HCT116 (cell line): ENCODE measurements around the gene IFITM10. TPM values are rescaled to one million over a fixed set of nuclear protein-coding genes. Genes with fewer than 3 reads are reported as not detected.

Experiments used
- ATAC-seq: fragments of 200-7000 bp; cut with Tn5 transposase; 2 replicates; pipeline ENCODE4 v1.9.1; 2020; ENCODE audit warnings: mild to moderate bottlenecking, moderate library complexity
- BruUV-seq: library from RNA; stranded (reverse); fragments of 400-500 nt; replicated peaks from 2 replicates; lab custom pipeline; 2021; lab: Mats Ljungman, UMichigan
- CTCF ChIA-PET: fragments of 300-600 bp; sonication (Branson Sonifier 250); formaldehyde crosslinking; loops from one replicate; lab custom pipeline; 2021; ENCODE audit warnings: antibody characterized with exemption; lab: Charles Lee
- POLR2A ChIA-PET: fragments of 300-600, 350-600 bp; sonication (Branson Sonifier 250); formaldehyde crosslinking; loops from one replicate; lab custom pipeline; 2021; ENCODE audit warnings: antibody characterized with exemption; lab: Charles Lee
- RAD21 ChIA-PET, 2 experiments: fragments of 300-600 bp; sonication (Branson Sonifier 250); formaldehyde crosslinking; loops; one replicate each; lab custom pipeline; 2023; ENCODE audit warnings: low total read pairs in 2 of 2; ENCODE audit not compliant: uncharacterized antibody in 2 of 2, unreplicated experiment in 2 of 2, low non-redundant PET in 1 of 2; lab: Charles Lee
- DNase-seq: peaks from one replicate; pipeline ENCODE4 v3.0.0-alpha.2; 2010; ENCODE audit warnings: low read depth, low spot score
- H2AFZ ChIP-seq: fragments of 200-600 bp; shearing (Covaris generic), sonication (generic); 2 replicates; pipeline ENCODE4 v1.6.1; 2017; ENCODE audit warnings: low read depth, mixed run types, mixed read lengths, antibody characterized with exemption, low read length; ENCODE audit not compliant: poor library complexity, severe bottlenecking
- H3K27ac ChIP-seq: 2 replicates; pipeline ENCODE4 v1.5.1; 2012; ENCODE audit warnings: low read depth, low read length
- H3K27me3 ChIP-seq: fragments of 200-600 bp; sonication (generic); 2 replicates; pipeline ENCODE4 v1.6.1; 2016; ENCODE audit warnings: mixed run types, low read length, mixed read lengths; ENCODE audit not compliant: insufficient read depth
- H3K36me3 ChIP-seq, 2 experiments: fragments of 200-500 bp in 1 of 2; fragments of 200-600 bp in 1 of 2; sonication (Bioruptor generic) in 1 of 2; sonication (generic) in 1 of 2; 2 replicates each; pipeline versions ENCODE4 v1.5.1 to v1.6.1; 2014 to 2016; ENCODE audit warnings: low read length in 2 of 2, inconsistent platforms in 1 of 2, mixed read lengths in 1 of 2, mixed run types in 1 of 2; ENCODE audit not compliant: insufficient read depth in 2 of 2, control insufficient read depth in 1 of 2
- H3K4me1 ChIP-seq, 2 experiments: fragments of 200-600 bp in 1 of 2; sonication (generic) in 1 of 2; 2 replicates each; pipeline versions ENCODE4 v1.5.1 to v1.6.1; 2012 to 2017; ENCODE audit warnings: low read length in 2 of 2, inconsistent platforms in 1 of 2, mild to moderate bottlenecking in 1 of 2, mixed read lengths in 1 of 2, mixed run types in 1 of 2, moderate library complexity in 1 of 2; ENCODE audit not compliant: insufficient read depth in 2 of 2, control insufficient read depth in 1 of 2
- H3K4me2 ChIP-seq: fragments of 200-600 bp; sonication (generic); 2 replicates; pipeline ENCODE4 v1.6.1; 2017; ENCODE audit warnings: mixed run types, low read length, mixed read lengths
- H3K4me3 ChIP-seq, 2 experiments: fragments of 200-600 bp in 1 of 2; sonication (generic) in 1 of 2; replicated peaks in 1 of 2; 2 replicates each; pipeline ENCODE4 v1.5.1; 2011 to 2016; ENCODE audit warnings: low read length in 2 of 2, control low read depth in 1 of 2, low read depth in 1 of 2, mild to moderate bottlenecking in 1 of 2, mixed read lengths in 1 of 2, mixed run types in 1 of 2
- H3K79me2 ChIP-seq: fragments of 200-600 bp; sonication (generic); 2 replicates; pipeline ENCODE4 v1.6.1; 2017; ENCODE audit warnings: mild to moderate bottlenecking, mixed run types, low read length, moderate library complexity, mixed read lengths; ENCODE audit not compliant: insufficient read depth
- H3K9ac ChIP-seq: fragments of 200-600 bp; sonication (generic); 2 replicates; pipeline ENCODE4 v1.6.1; 2016; ENCODE audit warnings: low read length, mixed read lengths
- H3K9me2 ChIP-seq: fragments of 200-600 bp; sonication (generic), shearing (Covaris generic); 2 replicates; pipeline ENCODE4 v1.6.1; 2017; ENCODE audit warnings: mixed run types, mild to moderate bottlenecking, moderate library complexity; ENCODE audit not compliant: insufficient read depth
- H3K9me3 ChIP-seq, 2 experiments: fragments of 200-500 bp in 1 of 2; fragments of 200-600 bp in 1 of 2; sonication (Bioruptor generic) in 1 of 2; sonication (generic) in 1 of 2; 2 replicates each; pipeline ENCODE4 v1.6.1; 2014 to 2017; ENCODE audit warnings: low read length in 2 of 2, mixed read lengths in 2 of 2, inconsistent platforms in 1 of 2, low read depth in 1 of 2, mild to moderate bottlenecking in 1 of 2, mixed run types in 1 of 2, moderate library complexity in 1 of 2; ENCODE audit not compliant: control insufficient read depth in 1 of 2, insufficient read depth in 1 of 2
- H4K20me1 ChIP-seq: fragments of 200-600 bp; sonication (generic), shearing (Covaris generic); 2 replicates; pipeline ENCODE4 v1.6.1; 2017; ENCODE audit warnings: mixed run types, mild to moderate bottlenecking, moderate library complexity; ENCODE audit not compliant: insufficient read depth
- CBX3 ChIP-seq: IDR thresholded peaks from 2 replicates; pipeline ENCODE4 v1.6.1; 2012; ENCODE audit warnings: low read depth
- CTCF ChIP-seq, 3 experiments: fragments of 200-600 bp in 1 of 3; sonication (generic) in 1 of 3; IDR thresholded peaks in 2 of 3; conservative IDR thresholded peaks in 1 of 3; 2 replicates each; pipeline ENCODE4 v1.5.1; 2012 to 2017; ENCODE audit warnings: low read depth in 2 of 3, low read length in 2 of 3, antibody characterized with exemption in 1 of 3, borderline replicate concordance in 1 of 3, control low read depth in 1 of 3, mild to moderate bottlenecking in 1 of 3, mixed read lengths in 1 of 3, mixed run types in 1 of 3, moderate library complexity in 1 of 3; ENCODE audit not compliant: insufficient read depth in 1 of 3
- EGR1 ChIP-seq: IDR thresholded peaks from 2 replicates; pipeline ENCODE4 v1.6.1; 2012; ENCODE audit warnings: low read depth
- EZH2 ChIP-seq: fragments of 200-600 bp; sonication (generic); IDR thresholded peaks from 2 replicates; pipeline ENCODE4 v1.6.1; 2017; ENCODE audit warnings: antibody characterized with exemption, mixed run types
- EZH2phosphoT487 ChIP-seq: fragments of 200-600 bp; IDR thresholded peaks from 2 replicates; pipeline ENCODE4 v1.6.1; 2018; ENCODE audit warnings: antibody characterized with exemption, borderline replicate concordance
- POLR2AphosphoS5 ChIP-seq: IDR thresholded peaks from 2 replicates; pipeline ENCODE4 v1.6.1; 2011; ENCODE audit warnings: mild to moderate bottlenecking, low read depth, low read length, moderate library complexity
- RAD21 ChIP-seq: IDR thresholded peaks from 2 replicates; pipeline ENCODE4 v1.6.1; 2012; ENCODE audit warnings: low read depth, mild to moderate bottlenecking
- SRF ChIP-seq: IDR thresholded peaks from 2 replicates; pipeline ENCODE4 v1.6.1; 2012; ENCODE audit warnings: low read depth
- YY1 ChIP-seq: IDR thresholded peaks from 2 replicates; pipeline ENCODE4 v1.6.1; 2011; ENCODE audit warnings: low read length, low read depth, moderate library complexity, mild to moderate bottlenecking; ENCODE audit not compliant: insufficient replicate concordance; ENCODE audit errors: extremely low read depth
- ZFX ChIP-seq: fragments of 450-650 bp; IDR thresholded peaks from 2 replicates; pipeline ENCODE4 v1.6.1; 2017
- intact Hi-C: fragments of 100-400 bp; cut with micrococcal nuclease; formaldehyde crosslinking; loops from 2 replicates; pipeline ENCODE4 v1.10.0; 2022
- total RNA-seq: library from RNA; stranded (reverse); gene quantifications from one replicate; pipeline ENCODE4 v1.2.1, GENCODE V29; 2021; ENCODE audit not compliant: unreplicated experiment

IFITM10 gene
- total RNA-seq, 1 experiment from 2014 or later, result 1.9 TPM

- TF ChIP-seq CTCF (IDR thresholded peaks at IDR 0.05 in 2 of 3, conservative IDR thresholded peaks at IDR 0.05 in 1 of 3; ENCODE audit: borderline replicate concordance in 1 of 3, insufficient read depth in 1 of 3, low read depth in 2 of 3, low read length in 2 of 3), result peak; percentile 83 to 97 (median 87)
- TF ChIP-seq SRF, result no peak
- TF ChIP-seq EZH2phosphoT487, result no peak
Measured at GRCh38 chr11:1694064-1694845, 56.1 kb downstream of the IFITM10 start (continued).

- H3K27me3 ChIP-seq, result no peaks in the 10 kb centered on the region
- H3K36me3 ChIP-seq, result no peaks in the 10 kb centered on the region
- H2AFZ ChIP-seq, result peak overlapping the region; percentile 73
- BruUV-seq, result TSS peak; percentile 76
- RAD21 ChIA-PET, result interaction anchor here (1.0 to 2.3 kb wide), 11 partner anchors 41 to 463 kb away, joined by 4 to 63 read pairs (median 7); partner anchors contain the start of gene SYT8 (in 1 of the 2)
- peak overlapping the region; percentile 67 for H3K9ac ChIP-seq
- H4K20me1 ChIP-seq, result no peaks in the 10 kb centered on the region
- H3K4me1 ChIP-seq, result peaks cover 0 to 12% of the 10 kb centered on the region in 2 experiments; a peak in 2 of 4 replicates
- peak overlapping the region; percentile 63 for H3K27ac ChIP-seq
- TF ChIP-seq CBX3 (no peak), POLR2AphosphoS5 (peak; percentile 57), CTCF (IDR thresholded peaks at IDR 0.05 in 2 of 3, conservative IDR thresholded peaks at IDR 0.05 in 1 of 3; ENCODE audit: borderline replicate concordance in 1 of 3, insufficient read depth in 1 of 3, low read depth in 2 of 3, low read length in 2 of 3) (peak; percentile 92 to 96 (median 92)), ZFX (peak; percentile 28; the same call in 1 of the 2 replicates), RAD21 (peak; percentile 73), YY1 (peak; percentile 90), EZH2 (no peak), EGR1 (no peak)
- no peaks in the 10 kb centered on the region for H3K9me3 ChIP-seq
- intact Hi-C loops, result loop anchor here (1.0 kb wide), 4 partner anchors 41 to 463 kb away; no protein-coding TSS in a partner anchor
- peak overlapping the region; percentile 98 for H3K4me2 ChIP-seq
- DNase-seq (peak; percentile 59), ATAC-seq (peak; percentile 84)
- POLR2A ChIA-PET, result interaction anchor here (2.9 kb wide), 1 partner anchor 140 kb away, joined by 26 read pairs; no protein-coding TSS in a partner anchor
- H3K9me2 ChIP-seq, result no peaks in the 10 kb centered on the region
- CTCF ChIA-PET, result interaction anchor here (0.8 to 5.5 kb wide), 28 partner anchors 11 to 463 kb away, joined by 3 to 259 read pairs (median 6); partner anchors contain the start of genes H19, MRPL23 and SYT8
- H3K79me2 ChIP-seq, result no peaks in the 10 kb centered on the region
- H3K4me3 ChIP-seq, result peak overlapping the region; percentile 69 to 70
Measured at GRCh38 chr11:1693327-1694063, 56.9 kb downstream of the IFITM10 start.
